GM18498 (cell line): ENCODE measurements around the gene RGL3.
"Not testable (repeated sequence)": the region's sequence is repeated elsewhere in the genome, so short reads cannot be mapped to it uniquely, and the experiment has no call there.

Source experiments
- ATAC-seq: cut with Tn5 transposase; IDR thresholded peaks from one replicate; pipeline ENCODE4 v1.9.1; 2021; ENCODE audit warnings: mild to moderate bottlenecking, moderate library complexity; ENCODE audit not compliant: unreplicated experiment

RGL3 gene

DNA sequence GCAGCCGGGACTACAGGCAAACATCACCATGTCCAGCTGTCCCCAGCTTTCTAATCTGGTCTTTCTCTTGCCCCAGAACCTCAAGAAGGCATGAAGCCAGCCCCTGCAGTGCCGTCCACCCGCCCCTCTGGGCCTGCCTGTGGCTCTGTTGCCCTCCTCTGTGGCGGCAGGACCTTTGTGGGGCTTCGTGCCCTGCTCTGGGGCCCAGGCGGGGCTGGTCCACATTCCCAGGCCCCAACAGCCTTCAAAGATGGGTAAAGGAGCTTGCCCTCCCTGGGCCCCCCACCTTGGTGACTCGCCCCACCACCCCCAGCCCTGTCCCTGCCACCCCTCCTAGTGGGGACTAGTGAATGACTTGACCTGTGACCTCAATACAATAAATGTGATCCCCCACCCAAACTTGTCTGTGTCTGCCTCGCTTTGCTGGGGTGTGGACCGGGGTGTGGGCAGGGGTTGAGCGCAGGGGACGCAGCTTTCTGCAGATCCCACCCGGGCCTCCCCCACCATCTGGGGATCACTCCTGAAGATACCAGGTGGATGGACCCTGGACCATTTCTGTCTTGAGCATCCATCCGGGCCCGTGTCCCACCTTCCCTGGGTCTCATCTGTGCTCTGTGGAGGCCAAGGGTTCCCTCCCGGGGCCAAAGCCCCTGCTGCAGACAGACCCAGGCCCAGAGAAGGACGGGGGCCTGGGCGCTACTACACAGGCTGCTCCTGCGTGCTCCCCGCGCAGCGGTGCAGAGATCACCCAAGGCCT is 31.6 kb upstream of the RGL3 start:
- no peak for ATAC-seq

DNA sequence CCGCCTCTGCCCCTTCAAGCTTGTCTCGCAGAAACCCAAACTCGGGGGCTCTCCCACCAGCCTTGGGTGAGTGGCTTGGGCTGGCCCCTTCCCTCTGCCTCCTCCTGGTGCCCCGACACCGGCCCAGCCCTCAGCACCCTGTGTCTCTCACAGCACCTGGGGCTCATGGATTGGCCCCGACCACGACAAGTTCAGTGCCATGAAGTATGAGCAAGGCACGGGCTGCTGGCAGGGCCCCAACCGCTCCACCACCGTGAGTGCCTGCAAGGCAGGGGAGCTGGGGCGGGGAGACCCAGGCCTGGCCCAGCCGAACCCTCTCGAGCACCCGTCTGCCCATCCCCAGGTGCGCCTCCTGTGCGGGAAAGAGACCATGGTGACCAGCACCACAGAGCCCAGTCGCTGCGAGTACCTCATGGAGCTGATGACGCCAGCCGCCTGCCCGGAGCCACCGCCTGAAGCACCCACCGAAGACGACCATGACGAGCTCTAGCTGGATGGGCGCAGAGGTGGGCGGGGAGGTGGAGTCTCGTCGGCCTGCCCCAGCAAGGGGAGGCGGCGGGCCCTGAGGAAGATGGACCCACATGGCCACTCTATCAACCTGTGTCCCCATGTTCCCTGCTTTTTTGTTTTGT is 29.9 kb upstream of the RGL3 start:
- no peak for ATAC-seq

DNA sequence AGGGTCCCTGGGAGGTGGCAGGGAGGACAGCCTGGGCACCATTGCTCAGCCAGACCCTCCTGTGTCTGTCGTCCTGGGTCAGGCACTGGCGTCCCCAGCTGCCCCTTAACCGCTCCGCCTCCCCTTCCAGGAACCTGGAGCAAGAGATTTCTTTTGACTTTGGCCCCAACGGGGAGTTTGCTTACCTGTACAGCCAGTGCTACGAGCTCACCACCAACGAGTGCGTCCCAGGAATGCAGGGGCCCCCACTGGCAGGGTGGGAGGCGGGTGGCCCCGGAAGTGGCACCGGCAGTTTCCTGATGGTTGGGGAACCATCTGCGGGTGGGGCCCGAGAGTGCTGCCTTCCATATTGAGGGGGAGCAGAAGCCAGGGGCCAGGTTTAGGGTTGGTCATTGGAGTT is 29.3 kb upstream of the RGL3 start:
- no peak for ATAC-seq

DNA sequence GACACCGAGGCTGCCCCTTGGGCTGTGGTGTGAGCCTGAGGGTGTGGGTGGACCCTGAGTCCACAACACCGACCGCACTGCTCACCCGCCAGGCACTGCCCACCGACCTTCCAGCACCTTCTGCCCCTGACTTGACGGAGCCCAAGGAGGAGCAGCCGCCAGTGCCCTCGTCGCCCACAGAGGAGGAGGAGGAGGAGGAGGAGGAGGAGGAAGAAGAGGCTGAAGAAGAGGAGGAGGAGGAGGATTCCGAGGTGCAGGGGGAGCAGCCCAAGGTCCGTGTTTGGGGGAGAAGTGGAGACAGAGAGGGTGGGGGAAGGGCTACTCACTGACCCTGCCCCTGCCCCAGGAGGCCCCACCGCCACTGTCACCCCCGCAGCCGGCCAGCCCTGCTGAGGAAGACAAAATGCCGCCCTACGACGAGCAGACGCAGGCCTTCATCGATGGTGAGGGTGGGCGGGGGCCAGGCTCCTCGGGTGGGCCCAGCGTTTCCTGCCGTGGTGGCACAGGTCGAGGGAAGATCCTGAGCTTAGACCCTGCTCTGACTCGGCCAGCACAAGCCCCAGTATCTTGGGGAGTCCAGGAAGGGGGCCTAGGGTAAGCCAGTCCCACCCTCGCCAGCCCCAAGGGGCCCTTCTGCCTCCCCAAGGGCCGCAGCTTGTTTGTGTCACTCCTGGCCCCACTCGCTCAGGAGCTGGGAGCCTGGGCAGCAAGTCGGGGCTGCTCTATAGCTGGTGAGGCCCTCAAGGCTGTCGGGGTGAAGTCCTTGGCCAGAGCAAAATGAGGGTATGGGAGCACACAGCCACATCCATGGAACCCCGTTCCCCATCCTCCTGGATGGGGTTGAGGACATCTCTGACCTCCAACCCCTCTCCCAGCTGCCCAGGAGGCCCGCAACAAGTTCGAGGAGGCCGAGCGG is 28.5 kb upstream of the RGL3 start:
- ATAC-seq: no peak

DNA sequence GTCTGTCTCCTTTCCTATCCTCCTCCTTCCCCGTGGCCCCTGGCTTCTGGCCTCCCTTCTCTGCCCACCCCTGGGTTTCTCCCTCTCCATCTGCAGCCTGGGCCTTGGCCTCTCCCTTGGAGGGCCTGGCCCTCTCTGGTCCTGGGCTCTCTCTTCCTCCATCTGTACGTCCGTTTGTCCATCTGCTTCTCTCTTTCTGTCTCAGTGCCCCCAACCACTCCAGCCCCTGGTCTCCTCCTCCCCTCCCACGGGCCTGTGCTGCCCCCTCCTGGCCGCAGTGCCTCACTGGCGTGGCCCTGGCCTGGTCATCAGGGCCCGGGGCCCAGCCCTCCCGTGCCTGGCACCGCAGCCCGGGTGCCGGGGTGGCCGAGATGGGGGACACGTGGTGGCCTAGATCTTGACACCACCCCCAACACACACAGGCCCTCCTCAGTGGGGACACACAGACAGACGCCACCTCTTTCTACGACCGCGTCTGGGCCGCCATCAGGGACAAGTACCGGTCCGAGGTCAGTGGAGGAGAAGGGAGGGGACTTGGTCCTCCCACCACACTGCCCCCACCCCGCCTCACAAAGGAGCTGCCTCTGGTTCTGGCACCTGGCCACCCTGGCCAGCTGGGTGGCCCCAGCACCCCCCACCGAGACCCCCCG is 27.7 kb upstream of the RGL3 start:
- ATAC-seq: no peak

DNA sequence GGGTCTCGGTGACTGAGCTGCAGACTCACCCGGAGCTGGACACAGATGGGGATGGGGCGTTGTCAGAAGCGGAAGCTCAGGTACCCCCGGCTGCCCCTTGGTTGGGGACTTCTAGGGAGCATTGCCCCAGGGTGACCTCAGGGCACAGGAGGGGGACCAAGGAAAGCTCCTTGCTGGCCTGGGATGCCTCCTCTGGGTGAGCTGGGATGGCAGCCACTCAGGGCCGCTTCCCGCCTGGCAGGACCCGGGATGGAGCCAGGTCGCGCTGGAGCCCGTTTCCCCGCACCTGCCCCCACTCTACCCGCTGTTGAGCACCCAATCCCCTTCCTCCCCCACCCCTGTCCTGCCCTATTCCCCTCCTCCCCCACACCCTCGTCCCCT is 27.1 kb upstream of the RGL3 start:
- no peak for ATAC-seq

DNA sequence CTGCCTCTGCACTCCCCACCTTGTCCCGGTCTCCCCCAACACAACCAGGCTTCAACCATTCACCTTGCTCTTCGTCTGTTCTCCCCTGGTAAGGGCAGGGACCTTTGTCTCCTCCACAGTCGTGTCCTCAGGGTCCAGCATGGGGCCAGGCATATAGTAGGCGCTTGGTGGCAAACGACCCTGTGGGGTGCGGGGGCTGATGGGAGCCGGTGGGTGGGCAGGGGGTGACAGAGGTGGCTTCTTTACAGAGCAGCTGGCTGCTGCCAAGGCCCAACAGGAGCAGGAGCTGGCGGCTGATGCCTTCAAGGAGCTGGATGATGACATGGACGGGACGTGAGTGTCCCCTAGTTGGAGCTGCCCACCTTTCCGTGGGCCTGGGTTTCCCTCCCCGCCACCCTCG is 26.0 kb upstream of the RGL3 start:
- ATAC-seq: no peak

DNA sequence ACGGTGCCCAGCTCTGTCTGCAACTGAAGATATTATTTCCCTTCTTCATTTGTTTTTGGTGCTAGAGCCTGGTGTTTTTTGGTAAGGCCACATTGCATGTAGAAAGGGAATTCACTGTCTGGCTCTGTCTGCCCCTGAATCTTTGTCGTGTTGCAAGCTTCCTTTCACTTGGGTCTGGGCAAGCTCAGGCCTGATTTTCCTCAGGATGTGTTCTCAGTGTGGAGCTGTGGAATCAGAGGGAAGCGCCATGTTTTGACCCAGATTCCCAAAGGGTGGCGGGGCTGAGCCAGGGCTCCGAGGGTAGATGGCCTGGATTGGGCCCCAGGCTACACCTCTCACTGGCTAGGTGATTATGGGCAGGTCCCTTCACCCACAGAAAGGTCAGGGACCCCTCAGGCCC is 24.9 kb upstream of the RGL3 start:
- ATAC-seq: no peak

DNA sequence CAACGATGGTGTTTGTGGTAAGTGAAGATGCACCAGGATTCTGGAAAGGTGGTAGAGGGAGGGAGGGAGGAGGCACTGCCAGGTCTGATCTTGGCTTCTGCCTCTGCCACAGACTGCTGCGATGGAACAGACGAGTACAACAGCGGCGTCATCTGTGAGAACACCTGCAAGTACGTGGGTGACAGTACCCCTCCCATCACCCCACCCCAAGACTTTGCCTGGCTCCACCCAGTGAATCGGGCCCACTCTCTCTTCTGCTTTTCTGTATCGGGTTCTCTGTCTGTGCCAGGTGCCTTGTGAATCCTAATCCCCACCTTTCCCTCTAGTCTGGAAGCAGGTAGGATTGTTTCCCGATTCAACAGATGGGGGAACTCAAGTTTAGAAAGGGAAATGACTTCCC is 18.8 kb upstream of the RGL3 start:
- ATAC-seq: no peak

DNA sequence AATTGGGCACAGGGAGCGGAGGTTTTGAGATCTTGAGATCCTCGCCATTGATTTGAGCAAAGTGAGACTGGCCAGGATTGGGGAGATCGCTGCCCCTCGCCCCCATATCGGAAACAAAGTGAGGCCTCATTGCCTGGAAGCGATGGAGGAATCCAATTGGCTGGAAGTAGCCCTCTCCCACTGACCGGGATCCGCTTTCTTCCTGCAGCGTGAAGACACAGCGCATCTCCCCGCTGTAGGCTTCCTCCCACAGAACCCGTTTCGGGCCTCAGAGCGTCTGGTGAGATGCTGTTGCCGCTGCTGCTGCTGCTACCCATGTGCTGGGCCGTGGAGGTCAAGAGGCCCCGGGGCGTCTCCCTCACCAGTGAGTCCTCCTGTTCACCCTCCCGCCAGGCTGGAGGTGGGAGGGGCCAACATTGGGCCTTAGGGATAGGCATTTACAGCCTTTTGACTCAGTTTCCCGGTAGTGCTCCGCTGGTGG is 16.8 kb upstream of the RGL3 start:
- no peak for ATAC-seq

DNA sequence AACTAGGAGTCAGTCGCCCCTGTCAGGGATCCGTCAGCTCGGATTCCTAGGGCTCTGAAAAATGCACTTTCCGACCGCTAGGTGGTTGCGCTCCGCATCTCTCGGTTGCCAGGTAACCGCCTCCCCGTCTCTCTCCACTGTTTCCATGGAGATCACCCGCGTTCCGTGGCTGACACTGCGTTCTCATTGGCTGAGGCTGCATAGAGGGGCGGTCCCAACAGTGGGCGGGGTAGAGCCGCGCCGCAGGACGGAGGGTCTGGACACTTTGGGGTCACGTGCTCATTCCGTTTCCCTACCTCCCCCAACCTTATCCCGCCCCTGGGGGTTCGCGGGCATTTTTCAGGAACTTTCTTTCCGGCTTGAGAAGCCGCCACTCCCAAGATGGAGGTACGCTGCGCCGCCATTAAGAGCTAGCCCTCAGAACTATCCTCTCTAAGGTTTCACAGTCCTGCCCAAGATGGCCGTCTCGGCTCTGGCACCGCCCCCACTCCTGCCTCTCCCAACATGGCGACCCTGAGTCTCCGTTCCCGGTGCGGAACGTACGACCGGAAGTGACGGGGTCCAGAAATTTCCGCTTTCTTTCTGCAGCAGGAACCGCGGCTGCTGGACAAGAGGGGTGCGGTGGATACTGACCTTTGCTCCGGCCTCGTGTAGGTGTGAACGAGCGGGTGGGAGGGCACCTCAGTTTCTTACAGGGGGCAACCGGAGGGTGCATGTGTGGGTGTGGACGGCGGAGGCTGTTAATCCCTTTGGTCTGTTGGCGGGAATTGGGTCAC is 16.1 kb upstream of the RGL3 start, which contains the start of the genes ODAD3 and PRKCSH:
TSS of gene ODAD3 (minus strand) at position 65 of the 776 bp plus-strand sequence. CDS start 105 bp downstream, outside the sequence.
TSS of gene PRKCSH (plus strand) at position 579 of the 776 bp plus-strand sequence. CDS start 483 bp downstream, outside the sequence.
- peak; percentile 89 for ATAC-seq

DNA sequence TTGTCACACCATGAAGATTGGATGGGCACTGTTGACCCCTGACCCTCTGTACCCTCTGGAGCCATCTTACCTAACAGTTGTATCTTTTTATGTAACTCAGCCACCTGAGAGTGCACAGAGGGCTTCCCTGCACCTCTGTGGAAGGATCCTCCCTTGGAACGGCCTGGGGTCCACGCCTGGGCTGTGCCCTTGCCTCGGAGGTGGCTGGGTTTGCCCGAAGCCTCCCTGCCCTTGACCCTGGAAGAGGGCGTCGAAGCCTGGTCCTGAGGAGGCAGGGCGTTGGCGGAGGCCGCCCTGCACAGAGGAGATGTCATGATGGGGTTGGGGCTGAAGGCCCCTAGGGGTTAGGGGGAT is 15.6 kb upstream of the RGL3 start:
- peak; percentile 11 for ATAC-seq

DNA sequence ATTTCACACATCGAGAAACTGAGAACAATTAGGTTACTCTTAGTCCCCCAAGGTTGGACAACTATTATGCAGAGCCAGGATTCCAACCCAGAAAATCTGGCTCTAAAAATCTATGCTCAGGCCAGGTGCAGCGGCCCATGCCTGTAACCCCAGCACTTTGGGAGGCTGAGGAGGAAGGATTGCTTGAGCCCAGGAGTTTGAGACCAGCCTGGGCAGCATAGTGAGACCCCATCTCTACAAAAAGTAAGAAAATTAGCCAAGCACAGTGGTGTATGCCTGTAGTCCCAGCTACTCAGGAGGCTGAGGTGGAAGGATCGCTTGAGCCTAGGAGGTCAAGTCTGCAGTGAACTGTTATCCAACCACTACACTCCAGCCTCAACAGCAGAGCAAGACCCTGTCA is 14.4 kb upstream of the RGL3 start:
- ATAC-seq: not testable (repeated sequence)

DNA sequence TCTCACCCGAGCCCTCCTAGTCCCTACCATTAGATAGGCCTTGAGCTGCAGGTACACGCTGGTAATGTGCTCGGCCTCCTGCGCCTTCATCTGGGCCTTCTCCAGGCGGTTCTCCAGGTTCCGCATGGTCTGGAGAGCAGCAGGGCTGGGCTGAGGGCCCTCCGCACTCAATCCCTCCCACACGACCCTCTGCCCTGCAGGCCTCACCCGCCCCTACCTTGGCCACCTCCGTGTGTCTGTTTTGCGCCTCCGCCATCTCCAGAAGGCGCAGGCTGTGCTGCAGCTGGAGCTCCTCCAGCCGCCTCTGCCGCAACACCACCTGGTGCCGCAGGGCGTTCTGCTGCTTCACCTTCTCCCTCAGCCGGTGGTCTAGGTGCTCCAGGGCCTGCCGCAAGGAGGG is 7.5 kb upstream of the RGL3 start:
- no peak for ATAC-seq

DNA sequence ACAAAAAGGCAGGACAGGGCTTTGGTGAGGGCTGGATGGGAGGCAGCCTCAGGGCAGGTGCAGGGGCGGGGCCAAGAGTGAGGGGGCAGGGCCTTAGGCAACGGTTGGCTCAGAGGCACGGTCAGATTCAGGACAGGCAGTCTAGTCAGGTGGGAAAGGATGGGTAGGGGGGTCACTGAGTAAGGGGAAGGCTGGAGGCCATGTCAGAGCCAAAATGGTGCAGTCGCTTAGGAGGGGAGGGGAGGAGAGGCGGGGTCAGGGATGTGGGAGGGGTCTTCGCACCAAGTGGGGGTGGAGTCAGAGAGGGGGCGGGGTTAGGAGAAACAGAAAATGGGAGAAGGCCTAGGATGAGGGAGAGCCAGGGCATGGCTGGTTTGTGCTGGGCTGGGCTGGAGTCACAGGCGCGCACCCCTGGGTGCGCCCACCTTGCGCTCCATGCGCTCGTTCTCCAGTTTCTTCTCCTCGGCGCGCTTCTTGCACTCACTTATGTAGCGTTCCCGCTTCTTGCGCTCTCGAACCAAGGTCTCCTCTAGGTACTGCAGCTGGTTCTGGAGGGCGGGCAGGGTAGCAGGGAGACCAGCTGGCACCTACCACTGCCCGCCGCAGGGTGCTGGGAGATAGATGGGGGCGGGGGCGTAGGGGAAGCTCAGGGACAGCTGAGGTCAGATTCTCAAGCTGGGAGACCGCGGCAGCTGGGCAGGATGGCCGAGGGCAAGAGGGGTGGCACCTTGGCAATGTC is 6.8 kb upstream of the RGL3 start:
- ATAC-seq: no peak

DNA sequence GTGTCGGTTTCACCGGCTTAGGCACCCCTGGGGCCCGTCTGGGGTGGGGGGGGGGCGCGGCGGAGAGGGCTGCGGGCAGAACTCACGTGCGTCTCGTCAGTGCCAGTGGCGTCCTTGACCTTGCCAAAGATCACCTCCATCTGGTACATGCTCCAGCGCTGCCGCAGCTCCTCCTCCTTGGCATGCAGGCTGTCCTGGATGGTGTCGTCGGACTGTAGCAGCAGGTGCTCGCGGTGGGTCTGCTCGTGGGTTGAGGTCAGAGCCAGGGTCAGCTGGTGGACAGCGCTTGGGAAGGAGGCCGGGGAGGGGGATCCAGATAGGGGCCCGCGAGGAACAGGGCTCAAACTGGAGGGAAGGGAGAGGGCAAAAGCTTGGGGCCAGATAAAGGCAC is 4.7 kb upstream of the RGL3 start:
- ATAC-seq: no peak

DNA sequence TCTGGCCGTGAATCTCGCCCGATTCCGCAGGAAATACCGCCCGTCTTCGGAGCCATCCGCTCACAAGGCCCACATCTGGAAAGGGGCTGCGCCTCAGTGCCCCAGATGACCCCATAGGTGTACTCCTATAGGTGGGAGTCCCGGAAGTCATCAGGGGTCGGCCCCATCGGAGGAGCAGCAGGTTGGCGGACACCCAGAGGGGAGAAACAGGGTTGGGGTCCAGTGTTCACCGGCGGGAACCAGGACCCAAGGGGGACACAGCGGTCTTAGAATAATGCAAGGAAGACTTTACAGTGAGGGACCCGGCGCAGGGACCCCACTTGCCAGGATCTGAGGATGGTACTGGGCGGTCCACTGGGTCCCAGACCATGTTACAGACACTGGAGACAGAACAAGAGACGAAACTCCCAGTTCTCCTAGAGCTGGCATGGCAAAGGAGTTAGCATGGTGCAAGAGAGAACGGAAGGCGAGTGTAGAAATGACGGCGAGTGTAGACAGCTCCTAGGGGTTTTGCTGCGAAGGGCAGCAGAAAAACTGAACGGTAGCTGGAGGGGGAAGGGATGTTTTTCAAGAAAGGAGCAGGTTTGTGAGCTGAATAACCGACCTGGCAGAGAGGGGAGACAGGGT is 4.2 kb upstream of the RGL3 start:
- no peak for ATAC-seq

DNA sequence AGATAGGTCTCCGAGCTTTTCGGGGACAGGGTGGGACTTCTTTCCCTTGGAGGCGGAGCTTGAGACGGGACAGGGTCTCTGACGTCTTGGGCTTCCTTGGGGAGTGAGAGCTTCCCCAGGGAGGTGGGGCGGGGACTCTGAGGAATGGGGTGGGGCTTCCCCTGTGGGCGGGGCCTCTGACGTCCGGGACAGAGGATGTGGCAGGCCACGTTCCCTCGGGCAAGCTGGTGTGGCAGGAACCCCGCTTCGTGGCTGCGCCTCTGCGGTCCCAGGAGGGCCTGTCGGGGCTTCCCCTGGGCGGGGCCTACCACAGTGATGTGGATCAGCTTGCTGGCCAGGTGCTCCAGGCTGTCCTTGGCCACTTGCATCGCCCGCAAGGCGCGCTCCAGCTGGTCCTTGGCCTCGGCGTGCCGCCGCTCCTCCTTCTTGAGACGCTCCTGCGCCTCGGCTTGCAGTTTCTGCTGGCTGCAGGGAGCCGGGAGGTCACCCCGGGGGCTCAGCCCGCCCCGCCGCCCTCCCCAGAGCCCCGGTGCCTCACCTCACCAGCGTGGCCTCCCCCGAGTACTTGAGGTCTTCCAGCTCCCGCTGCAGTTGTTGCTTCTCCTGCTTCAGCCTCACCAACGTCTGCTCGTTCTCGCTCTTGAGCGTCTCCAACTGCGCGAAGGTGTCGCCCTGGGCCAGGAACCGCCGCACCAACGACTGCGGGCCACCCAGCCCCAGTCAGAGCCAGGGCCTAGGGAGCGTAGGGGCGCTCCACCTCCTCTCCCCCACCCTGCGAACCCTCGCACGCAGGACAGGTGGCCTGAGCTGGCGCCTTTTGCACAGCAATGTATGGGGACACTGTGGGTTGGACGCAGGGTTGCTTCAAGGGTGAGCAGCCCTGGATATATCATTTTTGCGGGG is 3.3 kb upstream of the RGL3 start:
- peak; percentile 41 for ATAC-seq
